Activated CD4-positive, alpha-beta memory T cell treated with anti-CD3 and anti-CD28 coated beads for 36 hours (primary cell): ENCODE measurements around the gene SULT1B1. TPM values are rescaled to one million over a fixed set of nuclear protein-coding genes. Genes with fewer than 3 reads are reported as not detected.
"Not testable (repeated sequence)": the region's sequence is repeated elsewhere in the genome, so short reads cannot be mapped to it uniquely, and the experiment has no call there.

ENCODE experiments used
- CTCF ChIA-PET: fragments of 350-600 bp; sonication (Branson Sonifier 250); formaldehyde crosslinking; loops from one replicate; lab custom pipeline; 2021; ENCODE audit warnings: antibody characterized with exemption, inconsistent platforms; lab: Charles Lee
- POLR2A ChIA-PET: fragments of 350-600 bp; sonication (Branson Sonifier 250); formaldehyde crosslinking; loops from one replicate; lab custom pipeline; 2021; ENCODE audit warnings: antibody characterized with exemption; lab: Charles Lee
- DNase-seq: peaks from one replicate; pipeline ENCODE4 v3.0.0-alpha.2; 2020
- H3K27ac Mint-ChIP-seq: one replicate; pipeline ENCODE4 v1.8.0; 2021; ENCODE audit warnings: mixed read lengths
- H3K27me3 Mint-ChIP-seq: one replicate; pipeline ENCODE4 v1.8.0; 2021; ENCODE audit warnings: mixed read lengths
- H3K36me3 Mint-ChIP-seq: one replicate; pipeline ENCODE4 v1.8.0; 2021; ENCODE audit warnings: mixed read lengths
- H3K4me1 Mint-ChIP-seq: one replicate; pipeline ENCODE4 v1.8.0; 2021; ENCODE audit warnings: low read depth, mixed read lengths
- H3K4me3 Mint-ChIP-seq: one replicate; pipeline ENCODE4 v1.8.0; 2021; ENCODE audit warnings: mild to moderate bottlenecking, mixed read lengths
- H3K9me3 Mint-ChIP-seq: one replicate; pipeline ENCODE4 v1.8.0; 2021; ENCODE audit warnings: mixed read lengths
- intact Hi-C: fragments of 100-400 bp; cut with micrococcal nuclease; formaldehyde crosslinking; loops from one replicate; pipeline ENCODE4 v1.15.1; 2023
- total RNA-seq, 2 experiments: library from RNA; stranded (reverse); gene quantifications; one replicate each; pipeline ENCODE4 v1.2.3, GENCODE V29; 2021

Gene SULT1B1
- total RNA-seq, 2 experiments from 2014 or later: 0.68 to 0.76 TPM

GRCh38 chr4:69773484-69773883, 13.1 kb upstream of the SULT1B1 start:
- CTCF ChIA-PET: no interaction called here
- H3K36me3 Mint-ChIP-seq: no peaks in the 10 kb centered on the region
- no peak for DNase-seq
- no peak overlapping the region for H3K4me3 Mint-ChIP-seq
- intact Hi-C loops: no loop called here
- no peak overlapping the region for H3K27ac Mint-ChIP-seq
- no peaks in the 10 kb centered on the region for H3K4me1 Mint-ChIP-seq
- POLR2A ChIA-PET: no interaction called here
- H3K27me3 Mint-ChIP-seq: no peaks in the 10 kb centered on the region
- no peaks in the 10 kb centered on the region for H3K9me3 Mint-ChIP-seq

DNA sequence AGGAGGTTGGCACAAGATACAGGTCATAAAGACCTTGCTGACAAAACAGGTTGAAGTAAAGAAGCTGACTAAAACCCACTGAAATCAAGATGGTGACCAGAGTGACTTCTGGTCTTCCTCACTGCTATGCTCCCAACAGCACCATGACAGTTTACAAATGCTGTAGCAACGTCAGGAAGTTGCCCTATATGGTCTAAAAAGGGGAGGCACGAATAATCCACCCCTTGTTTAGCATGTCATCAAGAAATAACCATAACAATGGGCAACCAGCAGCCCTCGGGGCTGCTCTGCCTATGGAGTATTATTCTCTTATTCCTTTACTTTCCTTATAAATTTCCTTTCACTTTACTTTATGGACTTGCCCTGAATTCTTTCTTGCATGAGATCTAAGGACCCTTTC, 8.1 kb upstream of the SULT1B1 start:
- CTCF ChIA-PET, intact Hi-C loops, H3K4me1 Mint-ChIP-seq, H3K27ac Mint-ChIP-seq, POLR2A ChIA-PET, H3K9me3 Mint-ChIP-seq, H3K36me3 Mint-ChIP-seq, DNase-seq, H3K27me3 Mint-ChIP-seq, H3K4me3 Mint-ChIP-seq: not testable (repeated sequence)

DNA sequence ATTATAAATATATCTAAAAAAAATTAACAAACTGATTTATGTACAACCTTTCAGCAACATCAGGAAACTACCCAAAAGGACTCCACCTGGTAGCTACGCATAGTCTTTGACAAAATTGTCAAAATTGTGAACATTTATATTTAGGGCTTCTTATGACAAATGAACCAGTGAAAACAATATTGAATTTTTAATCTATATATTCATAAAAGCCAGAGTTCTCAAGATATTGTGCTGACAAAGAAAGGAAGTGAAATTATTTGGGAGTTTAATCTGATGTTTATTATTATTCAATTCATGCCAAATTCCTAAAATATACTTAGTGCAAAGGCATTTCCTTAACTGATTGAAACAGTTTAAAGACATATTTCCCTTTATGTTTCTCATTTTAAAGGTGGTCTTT, 5.3 kb upstream of the SULT1B1 start:
- CTCF ChIA-PET: no interaction called here
- Mint-ChIP-seq H3K27me3 (no peaks in the 10 kb centered on the region), H3K27ac (no peak overlapping the region), H3K9me3 (no peaks in the 10 kb centered on the region), H3K36me3 (no peaks in the 10 kb centered on the region), H3K4me1 (peaks cover 22% of the 10 kb centered on the region), H3K4me3 (no peak overlapping the region)
- intact Hi-C loops: no loop called here
- POLR2A ChIA-PET: no interaction called here
- DNase-seq: no peak

GRCh38 chr4:69764311-69764710, 3.9 kb upstream of the SULT1B1 start:
- CTCF ChIA-PET: no interaction called here

DNA sequence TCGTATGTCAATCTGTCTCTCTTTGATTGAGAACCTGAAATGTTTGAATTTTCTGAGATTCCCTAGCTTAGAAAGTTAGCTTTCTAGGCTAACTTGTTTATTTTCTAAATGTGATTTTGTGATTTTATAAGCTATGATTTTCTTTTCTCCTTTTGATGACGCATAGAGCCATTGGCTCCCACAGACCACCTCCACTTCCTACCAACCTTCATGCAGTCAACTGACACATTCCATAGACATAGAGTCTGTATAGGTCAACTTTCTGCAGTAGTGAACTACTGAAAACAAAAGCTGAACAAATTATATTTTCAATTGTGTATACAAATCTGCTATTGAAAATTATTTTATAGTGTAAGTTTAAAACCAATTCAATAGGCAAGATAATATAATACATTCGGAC, 2.8 kb upstream of the SULT1B1 start:
- Mint-ChIP-seq H3K36me3 (no peaks in the 10 kb centered on the region), H3K4me3 (no peak overlapping the region), H3K9me3 (no peaks in the 10 kb centered on the region), H3K4me1 (peaks cover 37% of the 10 kb centered on the region), H3K27ac (no peak overlapping the region), H3K27me3 (no peaks in the 10 kb centered on the region)
- intact Hi-C loops: no loop called here
- POLR2A ChIA-PET: no interaction called here
- CTCF ChIA-PET: no interaction called here
- DNase-seq: no peak

More at GRCh38 chr4:69764311-69764710, 3.9 kb upstream of the SULT1B1 start:
- intact Hi-C loops: no loop called here
- H3K36me3 Mint-ChIP-seq: no peaks in the 10 kb centered on the region
- H3K4me3 Mint-ChIP-seq: no peak overlapping the region
- POLR2A ChIA-PET: no interaction called here
- H3K27me3 Mint-ChIP-seq: no peaks in the 10 kb centered on the region
- H3K9me3 Mint-ChIP-seq: no peaks in the 10 kb centered on the region
- DNase-seq: no peak
- H3K27ac Mint-ChIP-seq: no peak overlapping the region
- H3K4me1 Mint-ChIP-seq: peaks cover 30% of the 10 kb centered on the region

DNA sequence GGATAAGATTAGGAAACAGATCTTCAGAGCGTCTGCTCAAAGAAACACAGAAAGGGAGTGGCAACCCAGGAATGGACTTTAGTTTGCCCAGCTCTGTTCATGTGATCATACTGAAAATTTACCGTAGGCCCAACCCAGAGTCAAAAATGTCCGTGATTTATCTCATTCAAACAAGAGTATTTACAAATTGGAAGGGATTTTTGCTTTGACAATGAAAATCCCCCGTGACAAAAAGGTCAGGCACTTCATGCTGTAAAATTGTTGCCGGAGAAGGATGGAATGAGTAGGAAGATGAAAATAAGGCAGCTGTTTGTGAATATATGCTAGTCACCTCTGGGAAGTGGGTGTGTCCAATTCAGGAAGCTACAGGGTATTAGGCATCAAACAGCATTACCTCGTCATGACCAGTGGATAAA, 1.2 kb downstream of the SULT1B1 start:
- Mint-ChIP-seq H3K27ac (no peak overlapping the region), H3K27me3 (no peaks in the 10 kb centered on the region), H3K36me3 (no peaks in the 10 kb centered on the region), H3K9me3 (no peaks in the 10 kb centered on the region), H3K4me3 (peak overlapping the region; percentile 38), H3K4me1 (peaks cover 43% of the 10 kb centered on the region)
- ChIA-PET POLR2A (no interaction called here), CTCF (interaction anchor here (0.7 kb wide), 1 partner anchor 16 kb away, joined by 3 read pairs; no protein-coding TSS in a partner anchor)
- no peak for DNase-seq
- intact Hi-C loops: no loop called here

- Mint-ChIP-seq H3K9me3 (no peaks in the 10 kb centered on the region), H3K27ac (no peak overlapping the region), H3K27me3 (no peaks in the 10 kb centered on the region), H3K4me3 (no peak overlapping the region), H3K4me1 (peaks cover 32% of the 10 kb centered on the region), H3K36me3 (no peaks in the 10 kb centered on the region)
- ChIA-PET CTCF (no interaction called here), POLR2A (no interaction called here)
- intact Hi-C loops: no loop called here
- DNase-seq: no peak
These were observed 3.0 kb downstream of the SULT1B1 start for GRCh38 chr4:69757464-69757863.

DNA sequence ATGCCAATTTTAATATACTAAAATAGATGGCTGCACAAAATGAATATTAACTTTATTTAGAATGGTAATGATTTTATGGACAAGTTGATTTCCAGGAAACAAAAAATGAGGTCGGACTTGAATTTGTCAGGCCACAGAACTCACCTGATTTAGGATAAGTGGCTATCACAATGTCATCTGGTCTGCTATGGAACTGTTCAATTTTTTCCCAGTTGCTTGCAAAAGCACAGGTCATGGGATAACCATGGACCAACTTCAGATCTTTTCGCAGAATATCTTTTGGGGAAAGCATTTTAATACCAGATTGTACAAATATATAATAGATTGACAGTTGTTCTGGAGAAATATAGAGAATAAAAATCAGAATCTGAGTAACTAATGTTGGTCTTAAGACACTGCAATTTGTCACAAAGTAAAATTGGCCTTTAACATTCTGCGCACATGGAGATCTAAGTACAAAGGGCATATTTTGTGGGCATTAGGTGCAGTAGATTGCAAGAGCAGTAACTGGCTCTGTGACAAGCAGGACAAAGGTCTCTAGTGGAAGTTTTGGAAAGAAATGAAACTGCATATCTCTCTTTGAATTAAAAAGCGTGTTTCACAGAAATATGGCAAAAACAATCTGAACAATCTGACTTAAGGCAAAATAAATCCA, 5.4 kb downstream of the SULT1B1 start:
- H3K9me3 Mint-ChIP-seq: peaks cover 3% of the 10 kb centered on the region
- DNase-seq: no peak
- intact Hi-C loops: no loop called here
- POLR2A ChIA-PET: no interaction called here
- H3K4me1 Mint-ChIP-seq: peaks cover 19% of the 10 kb centered on the region
- no peaks in the 10 kb centered on the region for H3K27me3 Mint-ChIP-seq
- peaks cover 3% of the 10 kb centered on the region for H3K36me3 Mint-ChIP-seq
- CTCF ChIA-PET: no interaction called here
- no peak overlapping the region for H3K27ac Mint-ChIP-seq
- H3K4me3 Mint-ChIP-seq: no peak overlapping the region

GRCh38 chr4:69753686-69754085, 6.7 kb downstream of the SULT1B1 start:
- Mint-ChIP-seq H3K4me1 (peaks cover 13% of the 10 kb centered on the region), H3K9me3 (peaks cover 3% of the 10 kb centered on the region), H3K27me3 (no peaks in the 10 kb centered on the region), H3K36me3 (peaks cover 3% of the 10 kb centered on the region), H3K4me3 (no peak overlapping the region), H3K27ac (no peak overlapping the region)
- no peak for DNase-seq
- intact Hi-C loops: no loop called here
- ChIA-PET CTCF (no interaction called here), POLR2A (no interaction called here)

DNA sequence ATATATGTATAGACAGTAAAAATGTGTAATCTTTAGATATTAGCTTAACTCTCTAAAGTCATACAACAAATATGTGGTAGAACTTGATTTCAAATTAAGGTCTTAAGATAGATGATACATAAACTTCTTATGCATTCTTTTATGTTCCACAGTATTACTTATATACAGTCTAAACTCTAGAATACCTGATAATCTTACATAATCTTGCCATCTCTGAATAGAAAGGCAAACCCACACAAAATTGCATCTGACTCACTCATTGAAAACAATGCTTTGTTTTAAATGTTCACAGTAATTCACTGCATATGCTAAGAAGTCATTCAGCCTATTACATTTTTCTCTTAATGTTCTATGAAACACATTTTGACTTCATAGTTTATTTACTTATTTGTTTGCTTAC, 10.1 kb downstream of the SULT1B1 start:
- Mint-ChIP-seq H3K27ac (no peak overlapping the region), H3K36me3 (peaks cover 7% of the 10 kb centered on the region), H3K4me3 (no peak overlapping the region), H3K4me1 (no peaks in the 10 kb centered on the region), H3K9me3 (peaks cover 10% of the 10 kb centered on the region), H3K27me3 (no peaks in the 10 kb centered on the region)
- intact Hi-C loops: no loop called here
- POLR2A ChIA-PET: no interaction called here
- DNase-seq: no peak
- CTCF ChIA-PET: no interaction called here

- ChIA-PET POLR2A (no interaction called here), CTCF (no interaction called here)
- Mint-ChIP-seq H3K27ac (no peak overlapping the region), H3K9me3 (peaks cover 10% of the 10 kb centered on the region), H3K4me1 (no peaks in the 10 kb centered on the region), H3K27me3 (no peaks in the 10 kb centered on the region), H3K4me3 (no peak overlapping the region), H3K36me3 (peaks cover 7% of the 10 kb centered on the region)
- DNase-seq: no peak
- intact Hi-C loops: no loop called here
These were observed 10.6 kb downstream of the SULT1B1 start for GRCh38 chr4:69749771-69750170.

DNA sequence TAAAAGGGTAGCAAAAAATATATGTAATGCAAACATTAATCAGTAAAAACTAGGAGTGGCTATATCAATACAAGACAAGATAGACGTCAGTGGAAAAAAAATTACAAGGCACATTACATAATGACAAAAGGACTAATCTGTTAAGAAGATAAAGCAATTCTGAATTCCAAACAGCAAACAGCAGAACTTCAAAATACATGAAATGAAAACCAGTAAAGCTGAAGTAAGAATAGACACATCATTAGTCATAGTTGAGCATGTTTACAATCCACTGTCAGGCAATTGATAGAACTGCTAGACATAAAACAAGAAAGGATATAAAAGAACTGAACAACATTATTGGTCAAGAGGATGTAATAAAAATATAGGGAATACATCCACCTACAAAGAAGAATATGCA, 12.2 kb downstream of the SULT1B1 start:
- H3K27me3 Mint-ChIP-seq: no peaks in the 10 kb centered on the region
- no peak overlapping the region for H3K4me3 Mint-ChIP-seq
- H3K27ac Mint-ChIP-seq: no peak overlapping the region
- H3K9me3 Mint-ChIP-seq: peaks cover 14% of the 10 kb centered on the region
- intact Hi-C loops: no loop called here
- H3K36me3 Mint-ChIP-seq: peaks cover 7% of the 10 kb centered on the region
- CTCF ChIA-PET: no interaction called here
- no peaks in the 10 kb centered on the region for H3K4me1 Mint-ChIP-seq
- no peak for DNase-seq
- POLR2A ChIA-PET: no interaction called here

DNA sequence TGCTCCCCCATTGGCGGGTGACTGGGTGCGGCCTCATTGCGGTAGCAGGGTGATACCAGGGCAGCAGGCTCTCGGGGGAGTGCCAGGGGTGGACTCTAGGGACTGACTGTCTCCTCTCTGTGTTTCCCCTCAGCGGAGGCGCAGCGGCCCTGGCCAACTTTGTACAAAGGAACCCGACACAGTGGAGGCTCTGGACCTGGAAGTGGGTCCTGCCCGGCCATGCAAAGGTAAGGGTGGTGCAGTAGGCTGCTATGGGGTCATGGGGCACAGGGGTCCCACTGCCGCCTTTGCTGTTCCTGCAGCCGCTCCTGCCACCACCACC, 16.3 kb downstream of the SULT1B1 start:
- H3K4me1 Mint-ChIP-seq: no peaks in the 10 kb centered on the region
- DNase-seq: no peak
- H3K36me3 Mint-ChIP-seq: peaks cover 5% of the 10 kb centered on the region
- no peaks in the 10 kb centered on the region for H3K27me3 Mint-ChIP-seq
- ChIA-PET POLR2A (no interaction called here), CTCF (no interaction called here)
- H3K4me3 Mint-ChIP-seq: no peak overlapping the region
- intact Hi-C loops: no loop called here
- peaks cover 32% of the 10 kb centered on the region for H3K9me3 Mint-ChIP-seq
- H3K27ac Mint-ChIP-seq: no peak overlapping the region
